Gastroesophageal sphincter (tissue), 3 donors: ENCODE measurements around the gene KCTD1.

Experiments
- CTCF ChIP-seq, 4 experiments: fragments of 200-600 bp in 2 of 4; fragments of 450-650 bp in 2 of 4; sonication (generic) in 1 of 4; IDR thresholded peaks; one replicate each; pipeline ENCODE4 v1.5.1; 2017 to 2019; ENCODE audit warnings: antibody characterized with exemption in 4 of 4, mild to moderate bottlenecking in 2 of 4, moderate library complexity in 2 of 4
- EP300 ChIP-seq: sonication (generic); formaldehyde crosslinking; IDR thresholded peaks from one replicate; pipeline ENCODE4 v1.6.1; 2017; ENCODE audit warnings: antibody characterized with exemption, mild to moderate bottlenecking
- POLR2A ChIP-seq, 2 donors: fragments of 450-650 bp; IDR thresholded peaks; one replicate each; pipeline ENCODE4 v1.6.1; 2017; ENCODE audit warnings: antibody characterized with exemption in 2 of 2, mild to moderate bottlenecking in 2 of 2, moderate library complexity in 1 of 2
- POLR2AphosphoS5 ChIP-seq: sonication (generic); formaldehyde crosslinking; IDR thresholded peaks from one replicate; pipeline ENCODE4 v1.6.1; 2017; ENCODE audit warnings: antibody characterized with exemption

DNA sequence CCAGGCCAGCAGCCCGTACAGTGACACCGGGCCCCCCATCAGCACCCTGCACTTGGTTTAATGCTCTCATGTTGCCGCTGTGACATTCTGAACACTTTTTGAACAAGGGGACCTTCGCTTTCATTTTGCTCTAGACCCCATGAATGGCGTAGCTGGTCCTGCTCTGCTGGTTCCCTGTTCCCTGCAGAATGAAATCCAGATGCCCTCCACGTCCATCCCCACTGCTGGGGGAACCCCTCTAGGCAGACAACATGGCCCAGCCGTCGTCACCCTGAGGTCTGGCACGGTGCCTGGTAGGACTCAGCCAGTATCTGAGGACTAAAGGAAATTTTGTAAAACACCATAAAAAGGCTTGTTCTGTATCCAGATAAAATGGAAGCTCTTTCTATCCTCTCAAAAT, 128.6 kb downstream of the KCTD1 start:
- TF ChIP-seq CTCF (IDR thresholded peaks at IDR 0.05) = no peak
- TF ChIP-seq POLR2AphosphoS5 = no peak
- TF ChIP-seq EP300 = no peak
- no peak for TF ChIP-seq POLR2A (IDR thresholded peaks at IDR 0.05)
